SU-DHL-6 (cell line): ENCODE data around the gene CRISPLD2.

ENCODE experiments used
- H2AFZ ChIP-seq: fragments of 200-600 bp; sonication (generic); 2 replicates; pipeline ENCODE4 v1.6.1; 2014; ENCODE audit warnings: low read depth, mild to moderate bottlenecking, moderate library complexity, mixed read lengths, antibody characterized with exemption, low read length; ENCODE audit not compliant: severe bottlenecking
- H3F3A ChIP-seq: fragments of 200-600 bp; shearing (Covaris generic); 2 replicates; pipeline ENCODE4 v1.6.0; 2016; ENCODE audit warnings: antibody characterized with exemption, mild to moderate bottlenecking; ENCODE audit not compliant: insufficient read depth
- H3K27ac ChIP-seq: fragments of 200-600 bp; sonication (generic); 2 replicates; pipeline ENCODE4 v1.5.1; 2016; ENCODE audit warnings: low read depth, mild to moderate bottlenecking, low read length, moderate library complexity, mixed read lengths
- H3K27me3 ChIP-seq: fragments of 200-600 bp; sonication (generic), shearing (Covaris generic); 2 replicates; pipeline ENCODE4 v1.6.0; 2014; ENCODE audit warnings: mild to moderate bottlenecking, low read length
- H3K36me3 ChIP-seq: fragments of 200-600 bp; sonication (generic); 2 replicates; pipeline ENCODE4 v1.6.1; 2014; ENCODE audit warnings: mild to moderate bottlenecking, low read length, mixed read lengths
- H3K4me2 ChIP-seq: fragments of 300-600, 200-600 bp; shearing (Covaris generic), sonication (generic); 2 replicates; pipeline ENCODE4 v1.6.0; 2014; ENCODE audit warnings: low read length, low read depth, mild to moderate bottlenecking; ENCODE audit not compliant: poor library complexity, severe bottlenecking
- H3K4me3 ChIP-seq: fragments of 200-600 bp; sonication (generic); 2 replicates; pipeline ENCODE4 v1.5.1; 2014; ENCODE audit warnings: antibody characterized with exemption, low read length, mild to moderate bottlenecking, mixed read lengths; ENCODE audit not compliant: insufficient read depth, poor library complexity, severe bottlenecking
- H3K79me2 ChIP-seq: fragments of 200-600 bp; sonication (generic); 2 replicates; pipeline ENCODE4 v1.6.1; 2014; ENCODE audit warnings: mild to moderate bottlenecking, low read length, moderate library complexity; ENCODE audit not compliant: insufficient read depth
- H3K9ac ChIP-seq: fragments of 200-600 bp; sonication (generic); 2 replicates; pipeline ENCODE4 v1.7.0; 2014; ENCODE audit warnings: mild to moderate bottlenecking, low read length
- H3K9me2 ChIP-seq: fragments of 200-600 bp; sonication (generic); replicated peaks from 2 replicates; pipeline ENCODE4 v1.6.1; 2014; ENCODE audit warnings: low read length; ENCODE audit not compliant: insufficient read depth
- H3K9me3 ChIP-seq: fragments of 200-600 bp; sonication (generic); 2 replicates; pipeline ENCODE4 v1.6.1; 2014; ENCODE audit warnings: low read length, mixed read lengths; ENCODE audit not compliant: insufficient read depth
- H4K20me1 ChIP-seq: fragments of 200-600 bp; sonication (generic); 2 replicates; pipeline ENCODE4 v1.6.1; 2014; ENCODE audit warnings: low read depth, mild to moderate bottlenecking, antibody characterized with exemption, low read length, moderate library complexity, mixed read lengths
- EZH2phosphoT487 ChIP-seq: fragments of 200-600 bp; sonication (generic), shearing (Covaris generic); conservative IDR thresholded peaks from 2 replicates; pipeline ENCODE4 v1.6.1; 2018; ENCODE audit warnings: mild to moderate bottlenecking, antibody characterized with exemption, low read length, moderate library complexity, mixed read lengths
- TF ChIP-seq, protein P1 (sequence below): fragments of 200-600 bp; sonication (generic); IDR thresholded peaks from one replicate; pipeline ENCODE4 v1.5.1; 2017; ENCODE audit warnings: antibody characterized with exemption, mild to moderate bottlenecking, low read length, moderate library complexity; ENCODE audit not compliant: insufficient read depth, poor library complexity, severe bottlenecking

CRISPLD2 gene

DNA sequence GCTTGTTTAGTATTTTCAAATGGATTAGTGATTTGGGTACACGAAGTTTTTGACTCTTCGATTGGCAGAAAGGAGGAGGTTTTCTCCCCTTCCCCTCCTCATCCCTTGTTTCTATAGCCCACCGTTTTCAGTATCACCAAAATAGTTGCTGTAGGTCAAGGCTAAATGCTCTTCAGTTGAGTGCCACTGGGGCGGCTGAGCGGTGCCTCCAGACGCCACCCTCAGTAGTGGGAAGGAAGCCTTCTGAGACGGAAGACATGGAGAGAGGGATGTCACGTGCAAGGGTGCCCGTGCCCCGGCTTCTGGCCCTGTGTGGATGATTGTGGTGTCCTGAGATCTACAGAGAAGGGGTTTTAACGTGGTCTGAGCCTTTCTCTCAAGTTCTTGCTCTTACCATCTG is 39.7 kb upstream of the CRISPLD2 start:
- Histone ChIP-seq H3K4me3 (no peak overlapping the region), H3K36me3 (peaks cover 12% of the 10 kb centered on the region; the same call in 1 of the 2 replicates), H3K27ac (no peak overlapping the region)

DNA sequence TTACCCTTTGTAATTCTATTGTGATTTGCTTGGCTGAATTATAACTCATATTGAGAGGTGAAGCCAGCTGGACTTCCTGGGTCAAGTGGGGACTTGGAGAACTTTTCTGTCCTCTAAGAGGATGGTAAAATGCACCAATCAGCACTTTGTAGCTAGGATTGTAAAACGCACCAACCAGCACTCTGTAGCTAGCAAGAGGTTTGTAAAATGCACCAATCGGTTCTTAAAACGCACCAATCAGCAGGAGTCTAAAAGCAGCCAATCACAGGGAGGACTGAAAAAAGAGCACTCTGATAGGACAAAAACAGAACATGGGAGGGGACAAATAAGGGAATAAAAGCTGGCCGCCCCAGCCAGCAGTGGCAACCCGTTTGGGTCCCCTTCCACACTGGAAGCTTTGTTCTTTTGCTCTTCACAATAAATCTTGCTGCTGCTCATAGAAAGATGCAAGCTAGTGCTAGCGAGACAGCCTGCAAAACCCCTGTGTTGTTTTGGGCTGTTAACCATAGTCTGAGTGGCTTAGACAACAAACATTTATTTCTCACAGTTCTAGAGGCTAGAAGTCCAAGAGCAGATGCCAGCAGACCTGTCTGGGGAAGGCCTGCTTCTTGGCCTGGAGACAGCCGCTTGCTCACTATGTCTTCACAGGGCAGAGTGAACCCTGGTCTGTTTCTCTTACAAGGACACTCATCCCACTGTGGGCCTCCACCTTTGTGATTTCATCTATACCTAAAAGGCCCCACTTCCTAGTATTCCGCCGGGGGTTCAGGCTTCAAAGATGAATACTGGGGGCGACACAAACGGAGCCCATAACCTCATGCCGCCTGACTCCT is 39.0 kb upstream of the CRISPLD2 start:
- H3K4me2 ChIP-seq, result no peak overlapping the region
- peaks cover 10% of the 10 kb centered on the region; the same call in 1 of the 2 replicates for H3K36me3 ChIP-seq
- H2AFZ ChIP-seq, result no peak overlapping the region
- no peaks in the 10 kb centered on the region for H4K20me1 ChIP-seq
- TF ChIP-seq, protein P1, sequence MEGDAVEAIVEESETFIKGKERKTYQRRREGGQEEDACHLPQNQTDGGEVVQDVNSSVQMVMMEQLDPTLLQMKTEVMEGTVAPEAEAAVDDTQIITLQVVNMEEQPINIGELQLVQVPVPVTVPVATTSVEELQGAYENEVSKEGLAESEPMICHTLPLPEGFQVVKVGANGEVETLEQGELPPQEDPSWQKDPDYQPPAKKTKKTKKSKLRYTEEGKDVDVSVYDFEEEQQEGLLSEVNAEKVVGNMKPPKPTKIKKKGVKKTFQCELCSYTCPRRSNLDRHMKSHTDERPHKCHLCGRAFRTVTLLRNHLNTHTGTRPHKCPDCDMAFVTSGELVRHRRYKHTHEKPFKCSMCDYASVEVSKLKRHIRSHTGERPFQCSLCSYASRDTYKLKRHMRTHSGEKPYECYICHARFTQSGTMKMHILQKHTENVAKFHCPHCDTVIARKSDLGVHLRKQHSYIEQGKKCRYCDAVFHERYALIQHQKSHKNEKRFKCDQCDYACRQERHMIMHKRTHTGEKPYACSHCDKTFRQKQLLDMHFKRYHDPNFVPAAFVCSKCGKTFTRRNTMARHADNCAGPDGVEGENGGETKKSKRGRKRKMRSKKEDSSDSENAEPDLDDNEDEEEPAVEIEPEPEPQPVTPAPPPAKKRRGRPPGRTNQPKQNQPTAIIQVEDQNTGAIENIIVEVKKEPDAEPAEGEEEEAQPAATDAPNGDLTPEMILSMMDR, result no peak
- TF ChIP-seq EZH2phosphoT487, result no peak
- H3K79me2 ChIP-seq, result no peaks in the 10 kb centered on the region
- no peak overlapping the region for H3K27ac ChIP-seq
- no peak overlapping the region for H3K4me3 ChIP-seq
- no peaks in the 10 kb centered on the region for H3K9me3 ChIP-seq
- H3K9me2 ChIP-seq, result no peaks in the 10 kb centered on the region
- no peaks in the 10 kb centered on the region for H3F3A ChIP-seq
- no peak overlapping the region for H3K9ac ChIP-seq
- no peaks in the 10 kb centered on the region for H3K27me3 ChIP-seq

More for the DNA sequence above, 39.7 kb upstream of the CRISPLD2 start:
- Histone ChIP-seq H3K9me3 (no peaks in the 10 kb centered on the region), H3K27me3 (no peaks in the 10 kb centered on the region), H2AFZ (no peak overlapping the region), H3K9me2 (no peaks in the 10 kb centered on the region), H3K4me2 (no peak overlapping the region), H3K9ac (no peak overlapping the region), H4K20me1 (no peaks in the 10 kb centered on the region), H3K79me2 (no peaks in the 10 kb centered on the region), H3F3A (no peaks in the 10 kb centered on the region)
- TF ChIP-seq, protein P1, result no peak
- TF ChIP-seq EZH2phosphoT487, result no peak

GRCh38 chr16:84782846-84783245 is 36.9 kb upstream of the CRISPLD2 start:
- H3K4me3 ChIP-seq, result no peak overlapping the region
- H3K27ac ChIP-seq, result no peak overlapping the region

More at GRCh38 chr16:84782846-84783245, 36.9 kb upstream of the CRISPLD2 start:
- no peaks in the 10 kb centered on the region for H3K79me2 ChIP-seq
- no peak overlapping the region for H3K4me2 ChIP-seq
- H4K20me1 ChIP-seq, result no peaks in the 10 kb centered on the region
- H3K9me3 ChIP-seq, result no peaks in the 10 kb centered on the region
- peaks cover 10% of the 10 kb centered on the region; the same call in 1 of the 2 replicates for H3K36me3 ChIP-seq
- no peaks in the 10 kb centered on the region for H3K9me2 ChIP-seq
- no peak for TF ChIP-seq EZH2phosphoT487
- no peak overlapping the region for H2AFZ ChIP-seq
- no peak overlapping the region for H3K9ac ChIP-seq
- no peaks in the 10 kb centered on the region for H3K27me3 ChIP-seq
- H3F3A ChIP-seq, result no peaks in the 10 kb centered on the region
